K562 (cell line): ENCODE results near the gene LRRC8E. TPM values are rescaled to one million over a fixed set of nuclear protein-coding genes. Genes with fewer than 3 reads are reported as not detected.

Experiments
- ETV6 ChIP-seq, 3 experiments: fragments of 150-350 bp in 1 of 3; sonication (generic) in 1 of 3; formaldehyde crosslinking in 1 of 3; IDR thresholded peaks; 2 replicates each; pipeline versions ENCODE4 v1.6.1 to v1.8.0; 2014 to 2022; ENCODE audit warnings: borderline replicate concordance in 2 of 3, low read depth in 2 of 3, antibody characterized with exemption in 1 of 3, low read length in 1 of 3, mild to moderate bottlenecking in 1 of 3, missing genetic modification reagents in 1 of 3
- GABPB1 ChIP-seq: sonication (generic); formaldehyde crosslinking; IDR thresholded peaks from 2 replicates; pipeline ENCODE4 v1.8.0; 2022; ENCODE audit warnings: mild to moderate bottlenecking, missing genetic modification reagents
- HDAC3 ChIP-seq: fragments of 450-650 bp; IDR thresholded peaks from 2 replicates; pipeline ENCODE4 v1.6.1; 2018; ENCODE audit warnings: borderline replicate concordance, mild to moderate bottlenecking, moderate library complexity; ENCODE audit not compliant: partially characterized antibody
- HNRNPK ChIP-seq: fragments of 200-400 bp; formaldehyde crosslinking; IDR thresholded peaks from one replicate; pipeline ENCODE4 v1.6.1; 2018; ENCODE audit warnings: mild to moderate bottlenecking, low read depth, low read length; ENCODE audit not compliant: poor library complexity, severe bottlenecking
- ILF3 ChIP-seq: fragments of 450-650 bp; IDR thresholded peaks from 2 replicates; pipeline ENCODE4 v1.6.1; 2018; ENCODE audit warnings: antibody characterized with exemption, mild to moderate bottlenecking, moderate library complexity, borderline replicate concordance
- KLF16 ChIP-seq: IDR thresholded peaks from 2 replicates; pipeline ENCODE4 v1.6.1; 2016; ENCODE audit warnings: antibody characterized with exemption
- MXI1 ChIP-seq: IDR thresholded peaks from 2 replicates; pipeline ENCODE4 v1.6.1; 2011; ENCODE audit warnings: low read depth, mild to moderate bottlenecking, improper control_type of control experiment, low read length
- NR3C1 ChIP-seq: sonication (generic); formaldehyde crosslinking; IDR thresholded peaks from 2 replicates; pipeline ENCODE4 v1.8.1; 2022; ENCODE audit warnings: missing genetic modification reagents
- PCBP2 ChIP-seq: fragments of 200-400 bp; formaldehyde crosslinking; IDR thresholded peaks from 2 replicates; pipeline ENCODE4 v1.6.1; 2018; ENCODE audit warnings: low read length, low read depth, mild to moderate bottlenecking, moderate library complexity; ENCODE audit not compliant: poor library complexity, severe bottlenecking
- POLR2B ChIP-seq: fragments of 450-650 bp; IDR thresholded peaks from 2 replicates; pipeline ENCODE4 v1.6.1; 2018; ENCODE audit warnings: low read depth; ENCODE audit not compliant: partially characterized antibody
- RB1 ChIP-seq: fragments of 450-650 bp; IDR thresholded peaks from 2 replicates; pipeline ENCODE4 v1.6.1; 2017; ENCODE audit warnings: low read depth, mild to moderate bottlenecking
- RCOR1 ChIP-seq, 2 experiments: IDR thresholded peaks; 2 replicates each; pipeline ENCODE4 v1.6.1; 2012; ENCODE audit warnings: low read depth in 2 of 2, low read length in 2 of 2, borderline replicate concordance in 1 of 2, improper control_type of control experiment in 1 of 2
- SMAD4 ChIP-seq: fragments of 250-450 bp; sonication (Bioruptor Pico); conservative IDR thresholded peaks from 2 replicates; pipeline ENCODE4 v1.8.0; 2021; ENCODE audit warnings: inconsistent platforms, mild to moderate bottlenecking, moderate library complexity
- SMC3 ChIP-seq: conservative IDR thresholded peaks from 2 replicates; pipeline ENCODE4 v1.6.1; 2011; ENCODE audit warnings: low read depth, low read length, improper control_type of control experiment; ENCODE audit not compliant: insufficient read depth
- ZC3H8 ChIP-seq: fragments of 450-650 bp; IDR thresholded peaks from 2 replicates; pipeline ENCODE4 v1.6.1; 2017
- ZFX ChIP-seq: sonication (generic); formaldehyde crosslinking; IDR thresholded peaks from 2 replicates; pipeline ENCODE4 v1.8.0; 2022; ENCODE audit warnings: mild to moderate bottlenecking, missing genetic modification reagents, moderate library complexity
- ZNF282 ChIP-seq: sonication (generic); formaldehyde crosslinking; IDR thresholded peaks from 2 replicates; pipeline ENCODE4 v1.8.1; 2023; ENCODE audit warnings: missing genetic modification reagents
- ZNF583 ChIP-seq: fragments of 250-450 bp; sonication (Bioruptor Pico); IDR thresholded peaks from 2 replicates; pipeline ENCODE4 v1.4.0; 2020
- polyA plus RNA-seq, 8 experiments: library from polyadenylated mRNA; depleted of rRNA in 4 of 8; stranded (reverse) in 5 of 8; unstranded in 3 of 8; fragments of >200 nt; fragmentation: Nextera tagmentation in 2 of 8; fragmentation: Illumina TruSeq in 1 of 8; extraction: Ambion mirVana in 2 of 8; extraction: Trizol in 1 of 8; gene quantifications; 2 replicates each; pipeline versions ENCODE4 v1.2.1 to v1.2.3, GENCODE V29; 2011 to 2014; ENCODE audit warnings: inconsistent platforms in 1 of 8, missing spikeins in 1 of 8
- total RNA-seq, 7 experiments: library from RNA; depleted of rRNA in 6 of 7; stranded (reverse); fragments of >200 nt in 6 of 7; fragmentation: Illumina TruSeq in 2 of 7; extraction: Trizol in 2 of 7; gene quantifications; 2 replicates each; pipeline versions ENCODE4 v1.2.1 to v1.2.3, GENCODE V29; 2011 to 2021; ENCODE audit warnings: low replicate concordance in 1 of 7
- TF ChIP-seq, protein P1 (sequence below): fragments of 450-650 bp; IDR thresholded peaks from 2 replicates; pipeline ENCODE4 v1.6.1; 2017; ENCODE audit warnings: antibody characterized with exemption, mild to moderate bottlenecking
- TF ChIP-seq, protein P2 (sequence below), 3 experiments: fragments of 200-800 bp in 1 of 3; sonication (Bioruptor generic) in 1 of 3; sonication (generic) in 1 of 3; formaldehyde crosslinking in 1 of 3; IDR thresholded peaks; 2 replicates each; pipeline versions ENCODE4 v1.6.1 to v1.8.0; 2016 to 2022; ENCODE audit warnings: mild to moderate bottlenecking in 2 of 3, missing compliant biosample characterization in 2 of 3, missing genetic modification characterization in 2 of 3, missing genetic modification reagents in 1 of 3

LRRC8E gene
- total and polyA plus RNA-seq, 9 of the 15 experiments (the other 6 are each of a cell fraction or from before 2014, with no cell fraction given): 0.08 to 5.7 (median 3.5) TPM; not detected in 1

- peak; percentile 89; the same call in 1 of the 2 replicates for TF ChIP-seq RB1
- TF ChIP-seq NR3C1: peak; percentile 75; the same call in 1 of the 2 replicates
- peak; percentile 81 for TF ChIP-seq GABPB1 (CRISPR knock-in tag)
- no peak for TF ChIP-seq POLR2B
- TF ChIP-seq HDAC3: no peak
- TF ChIP-seq SMAD4 (CRISPR knock-in tag): 0 out of 2 replicates have a peak, but pooled peaks have one; percentile 20
- TF ChIP-seq KLF16: peak; percentile 21; the same call in 1 of the 2 replicates
- no peak for TF ChIP-seq ILF3
- peak; percentile 32 for TF ChIP-seq PCBP2
- TF ChIP-seq RCOR1 (IDR thresholded peaks at IDR 0.05; ENCODE audit: borderline replicate concordance in 1 of 2, low read depth in 2 of 2, low read length in 2 of 2): peak in 1 of 2 experiments; percentile 68; a peak in 1 of 4 replicates
- TF ChIP-seq ZNF282 (CRISPR knock-in tag): peak; percentile 86; the same call in 1 of the 2 replicates
- TF ChIP-seq, protein P1, sequence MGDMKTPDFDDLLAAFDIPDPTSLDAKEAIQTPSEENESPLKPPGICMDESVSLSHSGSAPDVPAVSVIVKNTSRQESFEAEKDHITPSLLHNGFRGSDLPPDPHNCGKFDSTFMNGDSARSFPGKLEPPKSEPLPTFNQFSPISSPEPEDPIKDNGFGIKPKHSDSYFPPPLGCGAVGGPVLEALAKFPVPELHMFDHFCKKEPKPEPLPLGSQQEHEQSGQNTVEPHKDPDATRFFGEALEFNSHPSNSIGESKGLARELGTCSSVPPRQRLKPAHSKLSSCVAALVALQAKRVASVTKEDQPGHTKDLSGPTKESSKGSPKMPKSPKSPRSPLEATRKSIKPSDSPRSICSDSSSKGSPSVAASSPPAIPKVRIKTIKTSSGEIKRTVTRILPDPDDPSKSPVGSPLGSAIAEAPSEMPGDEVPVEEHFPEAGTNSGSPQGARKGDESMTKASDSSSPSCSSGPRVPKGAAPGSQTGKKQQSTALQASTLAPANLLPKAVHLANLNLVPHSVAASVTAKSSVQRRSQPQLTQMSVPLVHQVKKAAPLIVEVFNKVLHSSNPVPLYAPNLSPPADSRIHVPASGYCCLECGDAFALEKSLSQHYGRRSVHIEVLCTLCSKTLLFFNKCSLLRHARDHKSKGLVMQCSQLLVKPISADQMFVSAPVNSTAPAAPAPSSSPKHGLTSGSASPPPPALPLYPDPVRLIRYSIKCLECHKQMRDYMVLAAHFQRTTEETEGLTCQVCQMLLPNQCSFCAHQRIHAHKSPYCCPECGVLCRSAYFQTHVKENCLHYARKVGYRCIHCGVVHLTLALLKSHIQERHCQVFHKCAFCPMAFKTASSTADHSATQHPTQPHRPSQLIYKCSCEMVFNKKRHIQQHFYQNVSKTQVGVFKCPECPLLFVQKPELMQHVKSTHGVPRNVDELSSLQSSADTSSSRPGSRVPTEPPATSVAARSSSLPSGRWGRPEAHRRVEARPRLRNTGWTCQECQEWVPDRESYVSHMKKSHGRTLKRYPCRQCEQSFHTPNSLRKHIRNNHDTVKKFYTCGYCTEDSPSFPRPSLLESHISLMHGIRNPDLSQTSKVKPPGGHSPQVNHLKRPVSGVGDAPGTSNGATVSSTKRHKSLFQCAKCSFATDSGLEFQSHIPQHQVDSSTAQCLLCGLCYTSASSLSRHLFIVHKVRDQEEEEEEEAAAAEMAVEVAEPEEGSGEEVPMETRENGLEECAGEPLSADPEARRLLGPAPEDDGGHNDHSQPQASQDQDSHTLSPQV: peak; percentile 86
- no peak for TF ChIP-seq ETV6 (IDR thresholded peaks at IDR 0.05; ENCODE audit: borderline replicate concordance in 1 of 2, low read depth in 2 of 2, low read length in 1 of 2)
- 0 out of 2 replicates have a peak, but pooled peaks have one; percentile 29 for TF ChIP-seq ETV6 (CRISPR knock-in tag; IDR thresholded peaks at IDR 0.05; ENCODE audit: borderline replicate concordance)
- TF ChIP-seq SMC3: peak; percentile 80
- TF ChIP-seq ZNF583 (CRISPR knock-in tag): 0 out of 2 replicates have a peak, but pooled peaks have one; percentile 6
- TF ChIP-seq ZFX (CRISPR knock-in tag): peak; percentile 67
- TF ChIP-seq, protein P2, sequence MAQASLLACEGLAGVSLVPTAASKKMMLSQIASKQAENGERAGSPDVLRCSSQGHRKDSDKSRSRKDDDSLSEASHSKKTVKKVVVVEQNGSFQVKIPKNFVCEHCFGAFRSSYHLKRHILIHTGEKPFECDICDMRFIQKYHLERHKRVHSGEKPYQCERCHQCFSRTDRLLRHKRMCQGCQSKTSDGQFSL (CRISPR knock-in tag; IDR thresholded peaks at IDR 0.05): peak; percentile 72
- TF ChIP-seq, protein P2 (tag; IDR thresholded peaks at IDR 0.05): no peak
- TF ChIP-seq HNRNPK: peak; percentile 11
- TF ChIP-seq MXI1: 0 out of 2 replicates have a peak, but pooled peaks have one; percentile 23
- no peak for TF ChIP-seq ZC3H8
Measured at GRCh38 chr19:7925171-7925851, 37.0 kb downstream of the LRRC8E start (continued).
